ENCODE measurements around the gene MRPS7.

Gene MRPS7

DNA sequence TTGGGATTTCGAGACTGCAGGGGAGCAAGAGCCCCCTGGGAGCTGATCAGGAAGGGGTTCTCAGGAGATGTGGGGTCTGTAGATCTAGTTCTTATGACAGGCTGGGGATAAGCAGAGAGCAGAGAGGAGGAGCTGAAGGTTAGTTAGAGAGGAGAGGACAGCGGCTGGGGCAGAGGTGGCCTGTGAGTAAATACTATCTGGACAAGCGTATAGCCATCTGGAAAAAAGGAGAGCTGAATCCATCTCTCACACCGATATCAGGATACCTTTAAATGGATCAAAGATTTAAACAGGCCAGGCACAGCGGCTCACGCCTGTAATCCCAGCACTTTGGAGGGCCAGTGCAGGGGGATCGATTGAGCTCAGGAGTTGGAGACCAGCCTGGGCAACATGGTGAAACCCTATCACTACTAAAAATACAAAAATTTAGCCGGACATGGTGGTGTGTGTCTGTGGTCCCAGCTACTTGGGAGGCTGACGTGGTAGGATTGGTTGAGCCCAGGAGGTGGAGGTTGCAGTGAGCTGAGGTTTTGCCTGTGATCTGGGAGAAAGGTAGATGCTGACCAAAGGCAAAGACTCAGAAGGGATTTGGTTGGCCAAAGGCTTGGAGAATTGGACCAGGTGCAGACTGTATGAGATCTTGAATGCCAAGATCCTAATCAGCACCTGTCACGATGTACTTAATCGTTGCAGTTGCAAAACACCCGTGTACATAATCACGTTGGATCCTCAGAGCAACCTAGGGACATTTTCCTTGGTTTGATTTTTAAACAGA lies 46.5 kb downstream of the MRPS7 start:
- in situ Hi-C loops (cut with MboI; ENCODE audit: low sequenced_read_pairs), result no loop called here

DNA sequence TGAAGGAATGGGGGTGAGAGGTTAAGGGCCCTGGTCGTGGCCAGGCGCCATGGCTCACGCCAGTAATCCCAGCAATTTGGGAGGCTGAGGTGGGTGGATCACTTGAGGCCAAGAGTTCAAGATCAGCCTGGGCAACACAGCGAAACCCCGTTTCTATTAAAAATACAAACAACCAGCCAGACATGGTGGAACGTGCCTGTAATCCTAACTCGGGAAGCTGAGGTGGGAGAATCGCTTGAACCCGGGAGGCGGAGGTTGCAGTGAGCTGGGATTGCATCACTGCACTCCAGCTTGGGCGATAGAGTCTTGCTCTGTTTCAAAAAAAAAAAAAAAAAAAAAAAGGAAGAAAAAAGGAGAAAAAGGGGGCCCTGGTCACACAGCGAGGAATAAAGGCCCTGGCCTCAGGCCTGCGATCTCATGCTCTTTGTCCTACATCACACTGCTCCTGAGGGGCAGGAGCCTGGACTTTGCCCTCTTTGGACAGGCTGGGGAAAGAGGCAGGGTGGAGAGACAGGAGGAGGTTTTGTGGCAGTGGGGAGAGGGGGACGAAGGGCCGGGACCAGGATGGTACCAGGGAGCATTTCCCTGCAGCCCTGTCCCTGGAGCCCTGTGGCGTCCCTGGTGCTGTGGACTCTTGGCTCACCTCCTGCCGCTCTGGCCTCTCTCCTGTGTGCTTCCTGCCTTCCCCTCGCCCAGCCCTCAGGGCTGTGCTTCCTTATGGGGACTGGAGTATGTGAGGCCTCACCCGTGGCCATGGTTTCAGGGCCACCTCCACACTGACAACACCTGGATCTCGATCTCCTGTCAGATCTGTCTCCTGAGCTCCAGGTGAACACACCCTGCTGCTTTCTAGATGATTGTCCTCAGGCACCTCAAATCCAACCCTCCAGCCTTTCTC lies 47.3 kb downstream of the MRPS7 start:
- in situ Hi-C loops (cut with MboI; ENCODE audit: low sequenced_read_pairs), result no loop called here

DNA sequence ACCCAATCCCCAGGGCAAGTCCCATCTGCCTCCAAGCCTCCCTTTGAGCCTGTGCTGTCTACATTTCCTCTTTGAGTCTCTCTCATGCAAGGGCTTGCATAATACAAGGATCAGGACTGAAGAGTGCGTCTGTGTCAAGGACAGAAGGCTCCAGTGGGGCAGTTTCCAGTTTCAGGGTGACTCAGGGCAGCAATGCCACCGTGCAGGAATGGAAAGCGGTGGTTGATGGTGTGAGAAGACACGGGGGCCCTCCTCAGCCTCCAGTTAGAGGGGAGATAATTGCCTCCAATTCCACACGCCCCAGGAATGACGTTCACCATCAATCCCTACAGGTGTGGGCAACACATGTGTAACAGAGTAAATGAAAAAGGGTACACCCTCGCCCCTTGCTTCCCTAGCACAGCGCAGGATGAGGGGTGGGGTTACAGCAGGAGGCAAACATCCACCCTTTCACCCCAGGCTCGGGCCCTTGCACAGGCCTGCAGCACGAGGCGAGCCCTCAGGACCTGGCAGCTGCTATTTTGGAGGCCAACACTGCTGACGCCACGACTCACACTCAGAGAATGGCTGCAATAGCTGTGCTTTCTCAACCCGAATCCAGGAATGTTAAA lies 52.4 kb downstream of the MRPS7 start:
- in situ Hi-C loops (cut with MboI; ENCODE audit: low sequenced_read_pairs), result no loop called here

DNA sequence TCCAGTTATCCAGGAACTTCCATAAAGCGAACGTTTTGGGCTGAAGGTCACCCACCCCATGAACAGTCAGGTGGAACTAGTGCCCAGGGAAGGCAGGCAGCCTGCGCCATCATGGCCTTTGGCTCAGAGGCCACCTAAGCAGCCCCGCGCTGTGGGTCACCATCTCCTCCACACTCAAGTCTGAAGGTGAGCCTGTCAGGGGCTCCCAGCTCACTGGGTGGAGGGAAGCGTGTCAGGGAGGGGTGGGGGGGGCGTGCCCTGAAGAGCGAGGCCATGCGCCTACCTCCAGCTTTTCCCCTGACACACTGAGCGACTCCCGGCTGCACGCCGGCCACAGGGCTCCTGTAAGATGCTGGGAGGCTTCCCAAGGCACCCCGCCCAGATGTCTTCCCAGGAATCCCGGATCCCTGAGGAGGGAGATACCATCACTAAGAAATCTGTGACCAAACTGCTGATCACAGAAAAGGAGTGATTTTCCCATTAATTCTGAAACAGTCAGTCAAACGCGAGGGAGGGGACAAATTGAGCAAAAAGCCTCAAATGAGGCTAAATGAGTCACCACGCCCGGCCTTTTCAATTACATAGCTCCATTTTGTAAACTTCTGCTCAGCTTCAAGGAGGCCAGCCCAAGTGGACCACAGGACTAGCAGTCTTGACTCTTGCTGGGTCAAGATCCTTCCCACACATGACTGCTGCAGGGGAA lies 54.0 kb downstream of the MRPS7 start:
- in situ Hi-C loops (cut with MboI; ENCODE audit: low sequenced_read_pairs), result no loop called here
